Liver (tissue), 3 donors: Measurements from ENCODE around the gene GON7.

Experiments
- EGR1 ChIP-seq, 2 donors: IDR thresholded peaks; 2 replicates each; pipeline ENCODE4 v1.6.1; 2016 to 2018; ENCODE audit warnings: antibody characterized with exemption in 2 of 2, low read depth in 2 of 2
- FOXA1 ChIP-seq: IDR thresholded peaks from 2 replicates; pipeline ENCODE4 v1.6.1; 2016; ENCODE audit warnings: antibody characterized with exemption
- FOXA2 ChIP-seq: IDR thresholded peaks from 2 replicates; pipeline ENCODE4 v1.6.1; 2016; ENCODE audit warnings: antibody characterized with exemption
- GABPA ChIP-seq, 2 donors: IDR thresholded peaks in 1 of 2; conservative IDR thresholded peaks in 1 of 2; 2 replicates each; pipeline ENCODE4 v1.6.1; 2016; ENCODE audit warnings: antibody characterized with exemption in 2 of 2, mild to moderate bottlenecking in 1 of 2, moderate library complexity in 1 of 2
- HNF4G ChIP-seq: IDR thresholded peaks from 2 replicates; pipeline ENCODE4 v1.6.1; 2016; ENCODE audit warnings: antibody characterized with exemption
- JUND ChIP-seq, 2 donors: IDR thresholded peaks; 2 replicates each; pipeline ENCODE4 v1.6.1; 2016; ENCODE audit warnings: antibody characterized with exemption in 2 of 2
- RAD21 ChIP-seq, 2 donors: IDR thresholded peaks; 2 replicates each; pipeline ENCODE4 v1.6.1; 2016; ENCODE audit warnings: antibody characterized with exemption in 2 of 2, mild to moderate bottlenecking in 2 of 2
- REST ChIP-seq: IDR thresholded peaks from 2 replicates; pipeline ENCODE4 v1.6.1; 2016; ENCODE audit warnings: antibody characterized with exemption, mild to moderate bottlenecking
- RXRA ChIP-seq, 2 donors: IDR thresholded peaks; 2 replicates each; pipeline ENCODE4 v1.6.1; 2017 to 2018; ENCODE audit warnings: antibody characterized with exemption in 2 of 2, mild to moderate bottlenecking in 1 of 2
- TAF1 ChIP-seq: conservative IDR thresholded peaks from 2 replicates; pipeline ENCODE4 v1.6.1; 2016; ENCODE audit warnings: antibody characterized with exemption, mild to moderate bottlenecking
- YY1 ChIP-seq: IDR thresholded peaks from 2 replicates; pipeline ENCODE4 v1.6.1; 2016; ENCODE audit warnings: antibody characterized with exemption, mild to moderate bottlenecking
- TF ChIP-seq, protein P1 (sequence below): fragments of 150-350 bp; IDR thresholded peaks from 2 replicates; pipeline ENCODE4 v1.5.1; 2017; ENCODE audit warnings: improper control_type of control experiment, low read depth, low read length; ENCODE audit not compliant: missing input control
- TF ChIP-seq, protein P2 (sequence below): IDR thresholded peaks from 2 replicates; pipeline ENCODE4 v1.6.1; 2016; ENCODE audit warnings: antibody characterized with exemption
- TF ChIP-seq, protein P3 (sequence below): IDR thresholded peaks from 2 replicates; pipeline ENCODE4 v1.6.1; 2016; ENCODE audit warnings: antibody characterized with exemption
- donor health status: healthy.
- donor health status: healthy.

DNA sequence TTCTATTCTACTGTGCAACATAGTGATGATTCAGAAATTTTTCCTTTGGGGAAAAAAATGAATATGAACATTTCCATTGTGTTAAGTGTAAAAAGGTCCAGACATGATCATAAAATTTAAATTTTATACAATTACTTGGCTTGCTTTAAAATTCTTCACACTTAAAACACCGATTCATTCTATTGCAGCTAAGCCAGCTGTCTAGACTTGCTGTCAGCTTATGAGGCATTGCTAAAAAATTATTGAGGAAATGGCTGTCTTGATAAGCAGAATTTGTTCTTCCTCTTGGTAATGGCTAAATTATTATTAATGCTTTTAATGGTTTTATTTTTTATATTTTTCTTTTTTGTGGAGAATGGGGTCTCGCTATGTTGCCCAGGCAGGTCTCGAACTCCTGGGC lies 19.9 kb downstream of the GON7 start:
- TF ChIP-seq, protein P1, sequence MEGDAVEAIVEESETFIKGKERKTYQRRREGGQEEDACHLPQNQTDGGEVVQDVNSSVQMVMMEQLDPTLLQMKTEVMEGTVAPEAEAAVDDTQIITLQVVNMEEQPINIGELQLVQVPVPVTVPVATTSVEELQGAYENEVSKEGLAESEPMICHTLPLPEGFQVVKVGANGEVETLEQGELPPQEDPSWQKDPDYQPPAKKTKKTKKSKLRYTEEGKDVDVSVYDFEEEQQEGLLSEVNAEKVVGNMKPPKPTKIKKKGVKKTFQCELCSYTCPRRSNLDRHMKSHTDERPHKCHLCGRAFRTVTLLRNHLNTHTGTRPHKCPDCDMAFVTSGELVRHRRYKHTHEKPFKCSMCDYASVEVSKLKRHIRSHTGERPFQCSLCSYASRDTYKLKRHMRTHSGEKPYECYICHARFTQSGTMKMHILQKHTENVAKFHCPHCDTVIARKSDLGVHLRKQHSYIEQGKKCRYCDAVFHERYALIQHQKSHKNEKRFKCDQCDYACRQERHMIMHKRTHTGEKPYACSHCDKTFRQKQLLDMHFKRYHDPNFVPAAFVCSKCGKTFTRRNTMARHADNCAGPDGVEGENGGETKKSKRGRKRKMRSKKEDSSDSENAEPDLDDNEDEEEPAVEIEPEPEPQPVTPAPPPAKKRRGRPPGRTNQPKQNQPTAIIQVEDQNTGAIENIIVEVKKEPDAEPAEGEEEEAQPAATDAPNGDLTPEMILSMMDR: no peak
- TF ChIP-seq EGR1 (IDR thresholded peaks at IDR 0.05; ENCODE audit: low read depth in 2 of 2) (no peak), RAD21 (IDR thresholded peaks at IDR 0.05) (no peak), JUND (IDR thresholded peaks at IDR 0.05) (no peak), REST (no peak), GABPA (IDR thresholded peaks at IDR 0.05 in 1 of 2, conservative IDR thresholded peaks at IDR 0.05 in 1 of 2) (no peak), RXRA (IDR thresholded peaks at IDR 0.05) (no peak), TAF1 (no peak), FOXA2 (no peak), YY1 (no peak), FOXA1 (no peak), HNF4G (no peak)
- TF ChIP-seq, protein P2, sequence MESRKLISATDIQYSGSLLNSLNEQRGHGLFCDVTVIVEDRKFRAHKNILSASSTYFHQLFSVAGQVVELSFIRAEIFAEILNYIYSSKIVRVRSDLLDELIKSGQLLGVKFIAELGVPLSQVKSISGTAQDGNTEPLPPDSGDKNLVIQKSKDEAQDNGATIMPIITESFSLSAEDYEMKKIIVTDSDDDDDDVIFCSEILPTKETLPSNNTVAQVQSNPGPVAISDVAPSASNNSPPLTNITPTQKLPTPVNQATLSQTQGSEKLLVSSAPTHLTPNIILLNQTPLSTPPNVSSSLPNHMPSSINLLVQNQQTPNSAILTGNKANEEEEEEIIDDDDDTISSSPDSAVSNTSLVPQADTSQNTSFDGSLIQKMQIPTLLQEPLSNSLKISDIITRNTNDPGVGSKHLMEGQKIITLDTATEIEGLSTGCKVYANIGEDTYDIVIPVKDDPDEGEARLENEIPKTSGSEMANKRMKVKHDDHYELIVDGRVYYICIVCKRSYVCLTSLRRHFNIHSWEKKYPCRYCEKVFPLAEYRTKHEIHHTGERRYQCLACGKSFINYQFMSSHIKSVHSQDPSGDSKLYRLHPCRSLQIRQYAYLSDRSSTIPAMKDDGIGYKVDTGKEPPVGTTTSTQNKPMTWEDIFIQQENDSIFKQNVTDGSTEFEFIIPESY: no peak
- TF ChIP-seq, protein P3, sequence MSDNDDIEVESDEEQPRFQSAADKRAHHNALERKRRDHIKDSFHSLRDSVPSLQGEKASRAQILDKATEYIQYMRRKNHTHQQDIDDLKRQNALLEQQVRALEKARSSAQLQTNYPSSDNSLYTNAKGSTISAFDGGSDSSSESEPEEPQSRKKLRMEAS: no peak
